K562 (cell line): ENCODE results near the gene HLA-DOB. TPM values are rescaled to one million over a fixed set of nuclear protein-coding genes. Genes with fewer than 3 reads are reported as not detected.

Source experiments
- CCAR2 ChIP-seq: fragments of 200-400 bp; formaldehyde crosslinking; IDR thresholded peaks from 2 replicates; pipeline ENCODE4 v1.6.1; 2017; ENCODE audit warnings: mild to moderate bottlenecking, low read depth, low read length
- CSDE1 ChIP-seq, 2 experiments: fragments of 450-650 bp; IDR thresholded peaks; 2 replicates each; pipeline ENCODE4 v1.6.1; 2016; ENCODE audit warnings: mild to moderate bottlenecking in 1 of 2
- GABPB2 ChIP-seq: fragments of 250-450 bp; sonication (Bioruptor Pico); conservative IDR thresholded peaks from 2 replicates; pipeline ENCODE4 v1.5.1; 2021; ENCODE audit warnings: mild to moderate bottlenecking
- ILK ChIP-seq: fragments of 450-650 bp; IDR thresholded peaks from 2 replicates; pipeline ENCODE4 v1.6.1; 2016; ENCODE audit warnings: missing genetic modification characterization, low read depth, mild to moderate bottlenecking, missing compliant biosample characterization, moderate library complexity, borderline replicate concordance
- KAT8 ChIP-seq: fragments of 450-650 bp; IDR thresholded peaks from 2 replicates; pipeline ENCODE4 v1.6.1; 2016; ENCODE audit warnings: low read depth, mild to moderate bottlenecking
- MAFF ChIP-seq: IDR thresholded peaks from 2 replicates; pipeline ENCODE4 v1.6.1; 2012; ENCODE audit warnings: low read length, improper control_type of control experiment
- NCOA4 ChIP-seq: fragments of 450-650 bp; IDR thresholded peaks from 2 replicates; pipeline ENCODE4 v1.6.1; 2018; ENCODE audit warnings: mild to moderate bottlenecking; ENCODE audit not compliant: partially characterized antibody
- NR4A1 ChIP-seq, 2 experiments: fragments of 250-450 bp in 1 of 2; fragments of 450-650 bp in 1 of 2; sonication (Bioruptor Pico) in 1 of 2; IDR thresholded peaks; 2 replicates each; pipeline versions ENCODE4 v1.4.0 to v1.6.1; 2016 to 2020; ENCODE audit warnings: mild to moderate bottlenecking in 2 of 2, missing compliant biosample characterization in 1 of 2, missing genetic modification characterization in 1 of 2, moderate library complexity in 1 of 2
- NUFIP1 ChIP-seq: fragments of 450-650 bp; IDR thresholded peaks from 2 replicates; pipeline ENCODE4 v1.6.1; 2018; ENCODE audit not compliant: partially characterized antibody
- PHB2 ChIP-seq: fragments of 450-650 bp; IDR thresholded peaks from 2 replicates; pipeline ENCODE4 v1.6.1; 2017; ENCODE audit warnings: low read depth
- PHTF2 ChIP-seq: fragments of 250-450 bp; sonication (Bioruptor Pico); IDR thresholded peaks from 2 replicates; pipeline ENCODE4 v1.5.0; 2021; ENCODE audit warnings: mild to moderate bottlenecking
- RBM22 ChIP-seq: fragments of 200-400 bp; formaldehyde crosslinking; IDR thresholded peaks from 2 replicates; pipeline ENCODE4 v1.6.1; 2018; ENCODE audit warnings: low read length, low read depth; ENCODE audit not compliant: poor library complexity, severe bottlenecking
- TBP ChIP-seq: optimal IDR thresholded peaks from 2 replicates; pipeline ENCODE3; 2011; ENCODE audit warnings: low read depth, low read length, improper control_type of control experiment
- THRAP3 ChIP-seq: fragments of 450-650 bp; IDR thresholded peaks from 2 replicates; pipeline ENCODE4 v1.6.1; 2016; ENCODE audit warnings: mild to moderate bottlenecking, inconsistent platforms, borderline replicate concordance
- WHSC1 ChIP-seq: IDR thresholded peaks from one replicate; pipeline ENCODE4 v1.6.1; 2012; ENCODE audit warnings: low read length, control low read depth, inconsistent platforms
- ZBTB7A ChIP-seq: IDR thresholded peaks from 2 replicates; pipeline ENCODE4 v1.6.1; 2011; ENCODE audit warnings: low read depth, mild to moderate bottlenecking, low read length, moderate library complexity, borderline replicate concordance; ENCODE audit not compliant: control insufficient read depth
- ZNF133 ChIP-seq: fragments of 250-450 bp; sonication (Bioruptor Pico); IDR thresholded peaks from 2 replicates; pipeline ENCODE4 v1.4.0; 2020; ENCODE audit warnings: mild to moderate bottlenecking
- ZNF165 ChIP-seq: fragments of 250-450 bp; sonication (Bioruptor Pico); IDR thresholded peaks from 2 replicates; pipeline ENCODE4 v1.4.0; 2020; ENCODE audit warnings: borderline replicate concordance
- ZNF311 ChIP-seq: fragments of 250-450 bp; sonication (Bioruptor Pico); IDR thresholded peaks from 2 replicates; pipeline ENCODE4 v1.4.0; 2020; ENCODE audit warnings: mild to moderate bottlenecking, moderate library complexity
- ZNF695 ChIP-seq: fragments of 450-650 bp; formaldehyde crosslinking; IDR thresholded peaks from 2 replicates; pipeline ENCODE4 v1.4.0; 2020; ENCODE audit warnings: mild to moderate bottlenecking, moderate library complexity
- ZNF707 ChIP-seq: fragments of 250-450 bp; sonication (Bioruptor Pico); conservative IDR thresholded peaks from 2 replicates; pipeline ENCODE4 v1.8.0; 2022; ENCODE audit warnings: inconsistent platforms, mild to moderate bottlenecking, moderate library complexity
- ZNF785 ChIP-seq: fragments of 250-450 bp; sonication (Bioruptor Pico); IDR thresholded peaks from 2 replicates; pipeline ENCODE4 v1.4.0; 2020; ENCODE audit warnings: mild to moderate bottlenecking
- polyA plus RNA-seq, 8 experiments: library from polyadenylated mRNA; depleted of rRNA in 4 of 8; stranded (reverse) in 5 of 8; unstranded in 3 of 8; fragments of >200 nt; fragmentation: Nextera tagmentation in 2 of 8; fragmentation: Illumina TruSeq in 1 of 8; extraction: Ambion mirVana in 2 of 8; extraction: Trizol in 1 of 8; gene quantifications; 2 replicates each; pipeline versions ENCODE4 v1.2.1 to v1.2.3, GENCODE V29; 2011 to 2014; ENCODE audit warnings: inconsistent platforms in 1 of 8, missing spikeins in 1 of 8
- total RNA-seq, 7 experiments: library from RNA; depleted of rRNA in 6 of 7; stranded (reverse); fragments of >200 nt in 6 of 7; fragmentation: Illumina TruSeq in 2 of 7; extraction: Trizol in 2 of 7; gene quantifications; 2 replicates each; pipeline versions ENCODE4 v1.2.1 to v1.2.3, GENCODE V29; 2011 to 2021; ENCODE audit warnings: low replicate concordance in 1 of 7
- TF ChIP-seq, protein P1 (sequence below): sonication (generic); formaldehyde crosslinking; IDR thresholded peaks from 2 replicates; pipeline ENCODE4 v1.8.0; 2022; ENCODE audit warnings: mild to moderate bottlenecking, low read depth, missing genetic modification reagents
- TF ChIP-seq, protein P2 (sequence below): fragments of 250-450 bp; sonication (Bioruptor Pico); IDR thresholded peaks from 2 replicates; pipeline ENCODE4 v1.9.0; 2021; ENCODE audit warnings: mild to moderate bottlenecking
- TF ChIP-seq, protein P3 (sequence below): fragments of 450-650 bp; conservative IDR thresholded peaks from 2 replicates; pipeline ENCODE4 v1.6.1; 2016; ENCODE audit warnings: missing genetic modification characterization, low read depth, mild to moderate bottlenecking, control low read depth, missing compliant biosample characterization
- TF ChIP-seq, protein P4 (sequence below): fragments of 450-650 bp; formaldehyde crosslinking; IDR thresholded peaks from 2 replicates; pipeline ENCODE4 v1.4.0; 2020; ENCODE audit warnings: mild to moderate bottlenecking, mixed read lengths

HLA-DOB gene
- total and polyA plus RNA-seq, 9 of the 15 experiments (the other 6 are each of a cell fraction or from before 2014, with no cell fraction given) = 1.2 to 4.0 (median 2.5) TPM

DNA sequence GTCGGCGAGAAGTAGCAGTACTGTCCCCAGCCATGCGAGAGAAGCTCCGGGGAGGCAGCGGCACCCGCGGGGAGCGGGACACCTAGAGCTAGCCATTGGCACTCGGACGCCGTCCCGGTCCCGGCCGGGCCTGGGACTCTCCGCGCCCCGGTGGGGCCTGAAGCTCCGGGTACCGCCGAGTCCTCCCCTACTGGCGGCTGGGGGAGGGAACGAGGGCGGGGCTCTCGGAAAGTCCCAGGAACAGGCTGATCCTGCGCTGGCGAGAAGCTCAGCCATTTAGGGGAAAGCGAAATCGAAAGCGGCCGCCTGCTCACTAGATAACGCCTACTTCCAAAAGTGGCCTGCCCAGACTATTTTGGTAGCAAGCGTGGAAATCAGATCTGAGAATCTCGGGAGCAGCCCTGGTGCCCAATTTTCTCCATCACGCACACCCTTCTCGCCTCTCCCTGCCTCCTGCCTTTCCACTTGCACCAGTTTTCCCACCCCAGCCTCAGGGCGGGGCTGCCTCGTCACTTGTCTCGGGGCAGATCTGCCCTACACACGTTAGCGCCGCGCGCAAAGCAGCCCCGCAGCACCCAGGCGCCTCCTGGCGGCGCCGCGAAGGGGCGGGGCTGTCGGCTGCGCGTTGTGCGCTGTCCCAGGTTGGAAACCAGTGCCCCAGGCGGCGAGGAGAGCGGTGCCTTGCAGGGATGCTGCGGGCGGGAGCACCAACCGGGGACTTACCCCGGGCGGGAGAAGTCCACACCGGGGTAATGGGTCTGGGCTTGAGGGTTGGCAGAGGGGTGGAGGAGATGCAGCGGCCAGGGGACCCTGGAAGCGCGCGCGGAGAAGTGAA is 37.0 kb upstream of the HLA-DOB start, which contains the start of the genes PSMB9 and TAP1 (continued):
- no peak for TF ChIP-seq NUFIP1
- TF ChIP-seq, protein P1, sequence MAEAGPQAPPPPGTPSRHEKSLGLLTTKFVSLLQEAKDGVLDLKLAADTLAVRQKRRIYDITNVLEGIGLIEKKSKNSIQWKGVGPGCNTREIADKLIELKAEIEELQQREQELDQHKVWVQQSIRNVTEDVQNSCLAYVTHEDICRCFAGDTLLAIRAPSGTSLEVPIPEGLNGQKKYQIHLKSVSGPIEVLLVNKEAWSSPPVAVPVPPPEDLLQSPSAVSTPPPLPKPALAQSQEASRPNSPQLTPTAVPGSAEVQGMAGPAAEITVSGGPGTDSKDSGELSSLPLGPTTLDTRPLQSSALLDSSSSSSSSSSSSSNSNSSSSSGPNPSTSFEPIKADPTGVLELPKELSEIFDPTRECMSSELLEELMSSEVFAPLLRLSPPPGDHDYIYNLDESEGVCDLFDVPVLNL = no peak
- TF ChIP-seq ZNF311 (CRISPR knock-in tag) = no peak
- TF ChIP-seq, protein P2, sequence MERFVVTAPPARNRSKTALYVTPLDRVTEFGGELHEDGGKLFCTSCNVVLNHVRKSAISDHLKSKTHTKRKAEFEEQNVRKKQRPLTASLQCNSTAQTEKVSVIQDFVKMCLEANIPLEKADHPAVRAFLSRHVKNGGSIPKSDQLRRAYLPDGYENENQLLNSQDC (CRISPR knock-in tag) = no peak
- no peak for TF ChIP-seq MAFF
- TF ChIP-seq WHSC1 = no peak
- TF ChIP-seq RBM22 = no peak
- TF ChIP-seq ZNF133 (CRISPR knock-in tag) = no peak
- no peak for TF ChIP-seq NCOA4
- no peak for TF ChIP-seq PHB2
- TF ChIP-seq, protein P3, sequence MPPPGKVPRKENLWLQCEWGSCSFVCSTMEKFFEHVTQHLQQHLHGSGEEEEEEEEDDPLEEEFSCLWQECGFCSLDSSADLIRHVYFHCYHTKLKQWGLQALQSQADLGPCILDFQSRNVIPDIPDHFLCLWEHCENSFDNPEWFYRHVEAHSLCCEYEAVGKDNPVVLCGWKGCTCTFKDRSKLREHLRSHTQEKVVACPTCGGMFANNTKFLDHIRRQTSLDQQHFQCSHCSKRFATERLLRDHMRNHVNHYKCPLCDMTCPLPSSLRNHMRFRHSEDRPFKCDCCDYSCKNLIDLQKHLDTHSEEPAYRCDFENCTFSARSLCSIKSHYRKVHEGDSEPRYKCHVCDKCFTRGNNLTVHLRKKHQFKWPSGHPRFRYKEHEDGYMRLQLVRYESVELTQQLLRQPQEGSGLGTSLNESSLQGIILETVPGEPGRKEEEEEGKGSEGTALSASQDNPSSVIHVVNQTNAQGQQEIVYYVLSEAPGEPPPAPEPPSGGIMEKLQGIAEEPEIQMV (tag) = no peak
- TF ChIP-seq CCAR2 = no peak
- TF ChIP-seq KAT8 = no peak
- TF ChIP-seq ZNF785 (CRISPR knock-in tag) = no peak
- TF ChIP-seq TBP = no peak
- no peak for TF ChIP-seq GABPB2
- no peak for TF ChIP-seq ILK (tag)
- TF ChIP-seq, protein P4, sequence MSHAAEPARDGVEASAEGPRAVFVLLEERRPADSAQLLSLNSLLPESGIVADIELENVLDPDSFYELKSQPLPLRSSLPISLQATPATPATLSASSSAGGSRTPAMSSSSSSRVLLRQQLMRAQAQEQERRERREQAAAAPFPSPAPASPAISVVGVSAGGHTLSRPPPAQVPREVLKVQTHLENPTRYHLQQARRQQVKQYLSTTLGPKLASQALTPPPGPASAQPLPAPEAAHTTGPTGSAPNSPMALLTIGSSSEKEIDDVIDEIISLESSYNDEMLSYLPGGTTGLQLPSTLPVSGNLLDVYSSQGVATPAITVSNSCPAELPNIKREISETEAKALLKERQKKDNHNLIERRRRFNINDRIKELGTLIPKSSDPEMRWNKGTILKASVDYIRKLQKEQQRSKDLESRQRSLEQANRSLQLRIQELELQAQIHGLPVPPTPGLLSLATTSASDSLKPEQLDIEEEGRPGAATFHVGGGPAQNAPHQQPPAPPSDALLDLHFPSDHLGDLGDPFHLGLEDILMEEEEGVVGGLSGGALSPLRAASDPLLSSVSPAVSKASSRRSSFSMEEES (CRISPR knock-in tag) = no peak
- no peak for TF ChIP-seq THRAP3
- TF ChIP-seq PHTF2 (CRISPR knock-in tag) = no peak
- TF ChIP-seq ZBTB7A = peak; percentile 38; the same call in 1 of the 2 replicates
- no peak for TF ChIP-seq ZNF165
- TF ChIP-seq NR4A1 (CRISPR knock-in tag; IDR thresholded peaks at IDR 0.05) = no peak
- no peak for TF ChIP-seq NR4A1 (tag; IDR thresholded peaks at IDR 0.05)
- TF ChIP-seq ZNF695 = no peak
- TF ChIP-seq CSDE1 (IDR thresholded peaks at IDR 0.05) = no peak
- TF ChIP-seq ZNF707 (CRISPR knock-in tag) = no peak
